IPS-18a (cell line): ENCODE results near the gene TUBGCP5.
"Not testable (repeated sequence)": the region's sequence is repeated elsewhere in the genome, so short reads cannot be mapped to it uniquely, and the experiment has no call there.

Source experiments
- H3K27ac ChIP-seq: one replicate; pipeline ENCODE4 v1.5.1; 2013; ENCODE audit warnings: low read length
- H3K27me3 ChIP-seq: one replicate; pipeline ENCODE4 v1.6.1; 2013; ENCODE audit warnings: mild to moderate bottlenecking, low read length; ENCODE audit not compliant: control insufficient read depth, insufficient read depth
- H3K36me3 ChIP-seq: one replicate; pipeline ENCODE4 v1.6.1; 2013; ENCODE audit warnings: low read depth, low read length; ENCODE audit not compliant: control insufficient read depth
- H3K4me1 ChIP-seq: one replicate; pipeline ENCODE4 v1.6.1; 2013; ENCODE audit warnings: low read depth, low read length; ENCODE audit not compliant: control insufficient read depth
- H3K4me3 ChIP-seq: one replicate; pipeline ENCODE4 v1.5.1; 2013; ENCODE audit warnings: low read length
- H3K9ac ChIP-seq: one replicate; pipeline ENCODE4 v1.6.1; 2013; ENCODE audit warnings: mild to moderate bottlenecking, low read length, moderate library complexity
- H3K9me3 ChIP-seq: one replicate; pipeline ENCODE4 v1.6.1; 2013; ENCODE audit warnings: low read depth, low read length; ENCODE audit not compliant: control insufficient read depth

TUBGCP5 gene

DNA sequence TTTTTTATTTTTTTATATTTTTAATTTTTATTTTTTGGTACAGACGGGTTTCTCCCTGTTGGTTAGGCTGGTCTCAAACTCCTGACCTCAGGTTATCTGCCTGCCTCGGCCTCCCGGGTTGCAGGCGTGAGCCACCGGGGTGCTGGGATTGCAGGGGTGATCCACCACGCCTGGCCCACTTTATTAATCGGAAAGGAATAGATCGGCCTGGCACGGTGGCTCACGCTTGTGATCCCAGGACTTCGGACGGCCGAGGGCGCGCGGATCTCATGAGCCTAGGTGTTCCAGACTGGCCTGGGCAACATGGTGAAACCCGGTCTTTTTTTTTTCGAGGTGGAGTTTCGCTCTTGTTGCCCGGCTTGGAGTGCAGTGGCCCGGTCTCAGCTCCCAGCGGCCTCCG, 26.5 kb upstream of the TUBGCP5 start:
- no peaks in the 10 kb centered on the region for H3K4me1 ChIP-seq
- no peaks in the 10 kb centered on the region for H3K36me3 ChIP-seq
- no peak overlapping the region for H3K27ac ChIP-seq
- no peak overlapping the region for H3K9ac ChIP-seq
- H3K9me3 ChIP-seq, result no peaks in the 10 kb centered on the region
- H3K4me3 ChIP-seq, result no peak overlapping the region
- no peaks in the 10 kb centered on the region for H3K27me3 ChIP-seq

DNA sequence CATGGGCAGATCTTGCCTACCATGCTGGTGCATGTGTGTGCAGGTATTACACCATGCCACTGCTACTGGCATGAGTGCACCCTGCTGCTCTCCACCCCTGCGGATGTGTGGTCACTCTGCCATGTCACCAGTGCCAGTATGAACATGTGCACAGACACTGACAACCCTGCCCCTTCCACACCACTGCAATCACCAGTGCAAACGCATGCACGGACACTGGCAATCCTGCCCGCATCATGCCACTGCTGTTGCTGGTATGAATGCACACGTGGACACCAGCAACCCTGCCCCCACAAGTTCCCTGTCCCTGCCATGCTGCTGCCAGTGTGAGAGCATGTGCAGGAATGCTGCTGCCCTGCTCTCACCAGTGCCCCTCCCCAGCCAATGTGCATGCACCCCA, 24.8 kb upstream of the TUBGCP5 start:
- no peak overlapping the region for H3K9ac ChIP-seq
- H3K27ac ChIP-seq, result no peak overlapping the region
- no peak overlapping the region for H3K4me3 ChIP-seq
- no peaks in the 10 kb centered on the region for H3K4me1 ChIP-seq
- H3K36me3 ChIP-seq, result no peaks in the 10 kb centered on the region
- no peaks in the 10 kb centered on the region for H3K27me3 ChIP-seq
- no peaks in the 10 kb centered on the region for H3K9me3 ChIP-seq

DNA sequence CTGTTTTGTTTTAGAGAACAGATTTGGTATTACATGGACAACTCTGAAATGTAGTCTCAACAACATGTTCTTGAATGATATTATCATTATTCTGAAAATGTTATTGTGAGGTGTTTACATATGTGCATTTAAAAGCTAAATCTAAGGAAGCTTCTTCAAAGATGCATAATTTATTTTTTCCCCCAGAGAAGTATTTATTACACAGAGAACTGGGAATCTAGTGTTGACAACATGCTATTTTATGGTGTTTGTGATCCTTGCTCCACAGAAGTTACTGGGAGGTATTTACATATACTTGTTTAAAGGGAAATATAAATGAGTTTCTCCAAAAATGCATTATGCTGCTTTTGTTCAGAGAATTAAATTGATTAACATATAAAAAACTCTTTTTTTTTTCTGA, 18.3 kb upstream of the TUBGCP5 start:
- Histone ChIP-seq H3K4me1 (peaks cover 7% of the 10 kb centered on the region), H3K27ac (no peak overlapping the region), H3K9me3 (no peaks in the 10 kb centered on the region), H3K9ac (no peak overlapping the region), H3K36me3 (no peaks in the 10 kb centered on the region), H3K27me3 (no peaks in the 10 kb centered on the region), H3K4me3 (no peak overlapping the region)

DNA sequence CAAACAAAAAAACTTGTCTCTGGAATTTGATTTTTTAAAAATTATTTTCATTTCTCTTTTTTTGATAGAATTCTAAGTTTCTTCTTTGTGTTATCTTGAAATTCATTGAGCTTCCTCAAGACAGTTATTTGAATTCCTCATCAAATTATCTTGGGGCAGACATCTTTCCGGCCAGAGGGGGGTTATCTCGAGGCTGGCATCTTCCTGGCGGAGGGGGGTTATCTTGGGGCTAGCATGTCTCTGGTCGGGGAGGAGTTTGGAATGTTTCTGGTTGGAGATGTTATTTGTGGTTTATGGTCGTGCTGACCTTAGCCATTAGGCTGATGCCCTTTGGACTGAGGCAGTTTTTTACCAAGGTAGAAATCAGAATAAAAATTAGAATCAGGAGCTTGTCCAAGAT, 15.9 kb upstream of the TUBGCP5 start:
- H3K9me3 ChIP-seq, result no peaks in the 10 kb centered on the region
- peaks cover 7% of the 10 kb centered on the region for H3K4me1 ChIP-seq
- H3K36me3 ChIP-seq, result no peaks in the 10 kb centered on the region
- H3K27ac ChIP-seq, result no peak overlapping the region
- no peak overlapping the region for H3K4me3 ChIP-seq
- H3K9ac ChIP-seq, result no peak overlapping the region
- H3K27me3 ChIP-seq, result no peaks in the 10 kb centered on the region

DNA sequence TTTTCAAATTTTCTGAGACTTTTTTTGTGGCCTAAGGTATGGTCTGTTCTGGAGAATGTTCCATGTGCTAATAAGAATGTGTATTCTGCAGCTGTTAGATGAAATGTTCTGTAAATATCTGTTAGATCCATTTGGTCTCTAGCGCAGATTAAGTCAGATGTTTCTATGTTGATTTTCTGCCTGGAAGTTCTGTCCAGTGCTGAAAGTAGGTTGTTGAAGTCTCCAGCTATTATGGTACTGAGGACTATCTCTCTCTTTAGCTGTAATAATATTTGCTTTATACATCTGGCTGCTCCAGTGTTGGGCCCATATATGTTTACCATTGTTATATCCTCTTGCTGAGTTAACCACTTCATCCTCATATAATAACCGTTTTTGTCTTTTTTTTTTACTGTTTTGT, 13.2 kb upstream of the TUBGCP5 start:
- Histone ChIP-seq H3K27ac (no peak overlapping the region), H3K9ac (no peak overlapping the region), H3K27me3 (no peaks in the 10 kb centered on the region), H3K4me1 (peaks cover 4% of the 10 kb centered on the region), H3K4me3 (no peak overlapping the region), H3K9me3 (no peaks in the 10 kb centered on the region), H3K36me3 (no peaks in the 10 kb centered on the region)

DNA sequence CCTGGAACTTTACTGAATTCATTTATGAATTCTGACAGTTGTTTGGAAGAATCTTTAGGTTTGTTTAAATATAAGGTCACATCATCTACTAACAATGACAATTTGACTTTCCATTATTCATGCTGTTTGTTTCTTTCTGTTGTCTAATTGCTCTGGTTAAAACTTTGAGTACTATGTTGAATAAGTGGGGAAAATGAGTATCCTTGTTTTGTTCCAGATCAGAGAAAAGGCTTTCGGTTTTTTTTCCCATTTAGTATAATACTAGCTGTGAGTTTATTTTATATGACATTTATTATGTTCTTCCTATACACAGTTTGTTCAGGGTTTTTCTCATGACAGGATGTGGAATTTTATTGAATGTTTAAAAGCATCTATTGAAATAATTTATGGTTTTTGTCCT, 11.3 kb upstream of the TUBGCP5 start:
- no peaks in the 10 kb centered on the region for H3K9me3 ChIP-seq
- H3K4me3 ChIP-seq, result no peak overlapping the region
- H3K4me1 ChIP-seq, result no peaks in the 10 kb centered on the region
- H3K36me3 ChIP-seq, result no peaks in the 10 kb centered on the region
- no peak overlapping the region for H3K27ac ChIP-seq
- H3K27me3 ChIP-seq, result no peaks in the 10 kb centered on the region
- no peak overlapping the region for H3K9ac ChIP-seq

DNA sequence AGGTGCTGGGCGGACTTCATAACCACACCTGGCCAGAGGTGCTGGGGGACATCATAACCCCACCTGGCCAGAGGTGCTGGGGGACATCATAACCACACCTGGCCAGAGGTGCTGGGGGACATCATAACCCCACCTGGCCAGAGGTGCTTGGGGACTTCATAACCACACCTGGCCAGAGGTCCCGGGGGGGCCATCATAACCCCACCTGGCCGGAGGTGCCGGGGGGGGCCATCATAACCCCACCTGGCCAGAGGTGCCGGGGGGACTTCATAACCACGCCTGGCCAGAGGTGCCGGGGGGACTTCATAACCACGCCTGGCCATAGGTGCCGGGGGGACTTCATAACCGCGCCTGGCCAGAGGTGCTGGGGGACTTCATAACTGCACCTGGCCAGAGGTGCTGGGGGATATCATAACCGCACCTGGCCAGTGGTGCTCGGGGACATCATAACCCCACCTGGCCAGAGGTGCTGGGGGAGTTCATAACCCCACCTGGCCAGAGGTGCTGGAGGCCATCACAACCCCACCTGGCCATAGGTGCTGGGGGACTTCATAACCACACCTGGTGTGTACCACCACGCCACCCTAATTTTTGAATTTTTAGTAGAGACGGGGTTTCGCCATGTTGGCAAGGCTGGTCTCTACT, 10.7 kb upstream of the TUBGCP5 start:
- Histone ChIP-seq H3K9me3 (no peaks in the 10 kb centered on the region), H3K4me3 (no peak overlapping the region), H3K27me3 (no peaks in the 10 kb centered on the region), H3K9ac (no peak overlapping the region), H3K36me3 (no peaks in the 10 kb centered on the region), H3K4me1 (no peaks in the 10 kb centered on the region), H3K27ac (no peak overlapping the region)

DNA sequence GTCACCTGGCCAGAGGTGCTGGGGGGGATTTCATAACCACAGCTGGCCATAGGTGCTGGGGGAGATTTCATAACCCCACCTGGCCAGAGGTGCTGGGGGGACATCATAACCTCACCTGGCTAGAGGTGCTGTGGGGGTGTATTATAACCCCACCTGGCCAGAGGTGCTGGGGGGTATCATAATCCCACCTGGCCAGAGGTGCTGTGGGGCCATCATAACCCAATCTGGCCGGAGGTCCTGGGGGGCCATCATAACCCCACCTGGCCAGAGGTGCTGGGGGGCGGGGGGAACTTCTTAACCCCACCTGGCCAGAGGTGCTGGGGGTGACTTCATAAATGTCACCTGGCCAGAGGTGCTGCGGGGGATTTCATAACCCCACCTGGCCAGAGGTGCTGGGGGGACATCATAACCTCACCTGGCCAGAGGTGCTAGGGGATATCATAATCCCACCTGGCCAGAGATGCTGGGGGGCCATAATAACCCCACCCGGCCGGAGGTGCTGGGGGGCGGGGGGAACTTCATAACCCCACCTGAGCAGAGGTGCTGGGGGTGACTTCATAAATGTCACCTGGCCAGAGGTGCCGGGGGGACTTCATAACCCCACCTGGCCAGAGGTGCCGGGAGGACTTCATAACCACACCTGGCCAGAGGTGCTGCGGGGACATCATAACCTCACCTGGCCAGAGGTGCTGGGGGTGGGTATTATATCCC, 9.4 kb upstream of the TUBGCP5 start:
- H3K9me3 ChIP-seq, H3K27me3 ChIP-seq, H3K9ac ChIP-seq, H3K4me3 ChIP-seq, H3K27ac ChIP-seq, H3K36me3 ChIP-seq, H3K4me1 ChIP-seq: not testable (repeated sequence)

DNA sequence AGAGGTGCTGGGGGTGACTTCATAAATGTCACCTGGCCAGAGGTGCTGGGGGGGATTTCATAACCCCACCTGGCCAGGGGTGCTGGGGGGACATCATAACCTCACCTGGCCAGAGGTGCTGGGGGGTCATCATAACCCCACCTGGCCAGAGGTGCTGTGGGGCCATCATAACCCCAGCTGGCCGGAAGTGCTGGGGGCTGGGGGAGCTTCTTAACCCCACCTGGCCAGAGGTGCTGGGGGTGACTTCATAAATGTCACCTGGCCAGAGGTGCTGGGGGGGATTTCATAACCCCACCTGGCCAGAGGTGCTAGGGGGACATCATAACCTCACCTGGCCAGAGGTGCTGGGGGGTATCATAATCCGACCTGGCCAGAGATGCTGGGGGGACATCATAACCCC, 4.6 kb upstream of the TUBGCP5 start:
- H3K36me3 ChIP-seq, H3K27ac ChIP-seq, H3K9ac ChIP-seq, H3K4me1 ChIP-seq, H3K9me3 ChIP-seq, H3K27me3 ChIP-seq, H3K4me3 ChIP-seq: not testable (repeated sequence)

DNA sequence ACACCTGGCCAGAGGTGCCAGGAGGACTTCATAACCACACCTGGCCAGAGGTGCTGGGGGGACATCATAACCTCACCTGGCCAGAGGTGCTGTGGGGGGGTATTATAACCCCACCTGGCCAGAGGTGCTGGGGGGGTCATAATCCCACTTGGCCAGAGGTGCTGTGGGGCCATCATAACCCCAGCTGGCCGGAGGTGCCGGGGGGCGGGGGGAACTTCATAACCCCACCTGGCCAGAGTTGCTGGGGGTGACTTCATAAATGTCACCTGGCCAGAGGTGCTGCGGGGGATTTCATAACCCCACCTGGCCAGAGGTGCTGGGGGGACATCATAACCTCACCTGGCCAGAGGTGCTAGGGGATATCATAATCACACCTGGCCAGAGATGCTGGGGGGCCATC, 4.2 kb upstream of the TUBGCP5 start:
- H3K9me3 ChIP-seq, H3K27ac ChIP-seq, H3K4me1 ChIP-seq, H3K4me3 ChIP-seq, H3K36me3 ChIP-seq, H3K9ac ChIP-seq, H3K27me3 ChIP-seq: not testable (repeated sequence)

DNA sequence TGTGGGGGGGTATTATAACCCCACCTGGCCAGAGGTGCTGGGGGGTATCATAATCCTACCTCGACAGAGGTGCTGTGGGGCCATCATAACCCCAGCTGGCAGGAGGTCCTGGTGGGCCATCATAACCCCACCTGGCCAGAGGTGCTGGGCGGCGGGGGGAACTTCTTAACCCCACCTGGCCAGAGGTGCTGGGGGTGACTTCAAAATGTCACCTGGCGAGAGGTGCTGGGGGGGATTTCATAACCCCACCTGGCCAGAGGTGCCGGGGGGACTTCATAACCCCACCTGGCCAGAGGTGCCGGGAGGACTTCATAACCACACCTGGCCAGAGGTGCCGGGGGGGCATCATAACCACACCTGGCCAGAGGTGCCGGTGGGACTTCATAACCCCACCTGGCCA, 2.4 kb upstream of the TUBGCP5 start:
- not testable (repeated sequence) for H3K27me3 ChIP-seq, H3K4me3 ChIP-seq, H3K9me3 ChIP-seq, H3K36me3 ChIP-seq, H3K27ac ChIP-seq, H3K4me1 ChIP-seq, H3K9ac ChIP-seq

DNA sequence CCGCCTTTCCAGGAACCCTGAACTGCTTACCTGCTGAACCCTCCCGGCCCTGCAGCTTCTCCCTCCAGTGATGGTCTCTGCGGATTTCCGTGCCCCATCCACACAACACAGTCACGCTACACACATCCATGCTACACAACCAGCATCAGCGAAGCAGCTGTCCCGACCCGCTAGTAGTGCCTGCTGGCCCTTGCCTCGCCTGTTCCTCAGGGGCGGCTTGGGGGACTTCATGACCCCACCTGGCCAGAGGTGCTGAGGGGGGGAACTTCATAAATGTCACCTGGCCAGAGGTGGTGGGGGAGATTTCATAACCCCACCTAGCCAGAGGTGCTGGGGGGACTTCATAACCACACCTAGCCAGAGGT, 530 bp upstream of the TUBGCP5 start:
- Histone ChIP-seq H3K4me1 (peaks cover 5% of the 10 kb centered on the region), H3K27ac (no peak overlapping the region)

More for the DNA sequence above, 530 bp upstream of the TUBGCP5 start:
- Histone ChIP-seq H3K36me3 (peaks cover 8% of the 10 kb centered on the region), H3K9me3 (no peaks in the 10 kb centered on the region), H3K27me3 (no peaks in the 10 kb centered on the region), H3K9ac (peak overlapping the region; percentile 77), H3K4me3 (peak overlapping the region; percentile 78)
